Sciatic nerve (tissue), 2 donors: Measurements from ENCODE around the gene PNO1. TPM values are rescaled to one million over a fixed set of nuclear protein-coding genes. Genes with fewer than 3 reads are reported as not detected.
"Not testable (repeated sequence)": the region's sequence is repeated elsewhere in the genome, so short reads cannot be mapped to it uniquely, and the experiment has no call there.

Source experiments
- ATAC-seq: fragments of 200-7000 bp; cut with Tn5 transposase; one replicate; pipeline ENCODE4 v1.9.1; 2020; ENCODE audit warnings: mild to moderate bottlenecking, moderate library complexity
- DNase-seq: peaks from one replicate; pipeline ENCODE4 v3.0.0-alpha.2; 2020; ENCODE audit warnings: low spot score
- intact Hi-C: fragments of 100-400 bp; cut with DNase I; formaldehyde crosslinking; loops from one replicate; pipeline ENCODE4 v1.14.2; 2022
- total RNA-seq: library from RNA; stranded (reverse); fragmentation: NEBNext Ultra II Directional; extraction: Animal tissue kit (Norgen Biotek cat#: 25700); gene quantifications from one replicate; pipeline ENCODE4 v1.2.1, GENCODE V29; 2021
- donor health status: DM: no; HTN: no; CAD: no.
- donor health status: DM: no; HTN: no; CAD: no.

The PNO1 gene
- total RNA-seq, 1 donor from 2014 or later: 10.6 TPM

GRCh38 chr2:68155618-68156017 is 2.1 kb upstream of the PNO1 start:
- no peak for DNase-seq
- no peak for ATAC-seq
- intact Hi-C loops: no loop called here

- ATAC-seq: no peak
Observed at GRCh38 chr2:68156419-68156818, 1.3 kb upstream of the PNO1 start.

GRCh38 chr2:68157002-68157401 is 686 bp upstream of the PNO1 start:
- intact Hi-C loops: no loop called here
- DNase-seq: peak; percentile 73
- ATAC-seq: peak; percentile 69

More at GRCh38 chr2:68156419-68156818, 1.3 kb upstream of the PNO1 start:
- intact Hi-C loops: no loop called here
- no peak for DNase-seq

DNA sequence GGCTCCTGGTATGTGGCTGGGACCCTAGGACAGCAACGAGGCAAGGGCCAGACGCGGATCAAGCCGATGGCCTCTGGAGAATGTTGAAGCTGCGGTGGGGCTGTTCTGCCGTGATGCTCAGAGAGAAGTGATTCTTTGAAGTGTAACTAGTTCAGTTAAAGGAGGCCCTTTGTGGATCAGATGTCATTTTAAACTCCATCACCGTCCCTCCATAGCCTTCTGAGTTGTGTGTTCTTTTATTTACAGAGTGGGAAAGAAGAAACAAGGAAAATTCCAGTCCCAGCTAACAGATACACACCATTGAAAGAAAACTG is 403 bp downstream of the PNO1 start:
- intact Hi-C loops: no loop called here
- DNase-seq (no peak), ATAC-seq (no peak)

DNA sequence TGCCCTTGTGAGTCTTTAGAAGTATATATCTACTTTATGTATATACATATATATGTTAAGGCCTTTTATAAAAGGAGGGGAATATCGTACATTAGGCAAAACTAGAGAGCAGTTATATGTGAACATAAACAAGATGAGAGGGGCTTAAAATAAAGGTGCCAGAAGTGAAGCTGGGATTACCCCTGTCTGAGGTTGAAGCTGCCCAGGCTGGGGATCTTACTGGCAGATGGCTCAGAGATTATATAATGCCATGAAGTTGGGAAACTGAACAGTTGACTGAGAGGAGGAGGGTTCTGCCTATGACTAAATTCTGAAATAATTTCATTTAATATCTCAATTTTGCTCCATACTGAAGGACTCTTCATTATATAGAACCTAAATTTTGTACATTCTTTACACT is 6.0 kb downstream of the PNO1 start:
- ATAC-seq (no peak), DNase-seq (no peak)
- intact Hi-C loops: no loop called here

- intact Hi-C loops: no loop called here
- DNase-seq: no peak
- no peak for ATAC-seq
Observed at GRCh38 chr2:68167186-68167585, 9.5 kb downstream of the PNO1 start.

DNA sequence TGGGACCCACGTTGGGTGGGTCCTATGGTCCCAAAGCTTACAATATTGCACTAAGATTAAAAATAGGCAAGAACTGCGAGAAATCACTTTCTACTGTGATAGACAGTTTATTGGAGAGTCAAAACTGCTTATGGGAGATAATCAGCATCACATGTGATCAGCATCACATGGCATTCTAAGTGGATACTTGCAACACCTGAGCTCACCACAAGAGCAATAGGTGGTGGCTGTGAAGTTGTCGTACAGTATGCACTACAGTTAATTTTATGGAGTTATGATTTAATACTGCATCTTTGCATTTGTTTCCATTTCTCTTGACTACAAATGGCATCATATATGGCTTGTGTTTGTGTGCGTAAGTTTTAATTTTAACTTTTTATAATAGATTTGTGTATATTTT is 11.6 kb downstream of the PNO1 start:
- DNase-seq (no peak), ATAC-seq (no peak)
- intact Hi-C loops: no loop called here

DNA sequence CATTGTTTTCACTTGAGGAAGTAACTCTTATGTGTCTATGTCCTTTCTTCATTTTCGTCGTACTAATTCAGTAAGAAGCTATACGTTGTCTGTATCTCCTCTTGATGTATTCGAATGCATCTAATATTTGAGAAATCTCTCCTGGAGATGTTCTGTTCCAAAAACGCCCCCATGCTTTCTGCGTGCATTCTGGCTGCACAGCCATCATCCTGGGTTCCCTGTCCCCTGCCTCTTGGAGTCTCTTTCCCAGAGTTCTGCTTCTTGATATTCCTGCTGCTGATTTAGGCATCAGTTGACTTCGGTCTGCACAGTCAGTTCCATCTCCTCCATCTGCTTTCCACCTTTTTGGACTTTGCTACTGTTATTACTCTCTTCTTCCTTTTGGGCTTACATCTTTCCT is 13.5 kb downstream of the PNO1 start:
- no peak for ATAC-seq
- no peak for DNase-seq
- intact Hi-C loops: no loop called here

DNA sequence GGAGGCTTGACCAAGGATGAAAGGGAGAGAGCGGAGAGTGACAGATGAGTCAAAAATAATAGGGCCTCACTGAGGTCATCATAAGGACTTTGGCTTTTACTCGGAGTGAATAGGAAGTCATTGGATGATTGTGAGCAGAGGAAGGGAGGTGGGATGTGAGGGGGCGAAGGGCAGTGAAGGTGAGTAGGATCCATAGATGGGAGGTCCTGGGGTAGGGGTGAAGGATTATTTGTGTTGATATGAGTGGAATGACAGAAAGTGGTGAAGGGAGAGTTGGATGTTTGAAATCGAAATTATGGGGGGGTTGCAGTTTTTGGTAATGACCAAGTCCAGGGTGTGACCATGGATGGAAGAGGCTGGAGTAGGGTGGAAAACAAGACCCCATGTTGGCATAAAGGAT is 14.0 kb downstream of the PNO1 start:
- DNase-seq (no peak), ATAC-seq (no peak)
- intact Hi-C loops: no loop called here

- ATAC-seq: no peak
- no peak for DNase-seq
- intact Hi-C loops: no loop called here
Observed at GRCh38 chr2:68172521-68172920, 14.8 kb downstream of the PNO1 start.

DNA sequence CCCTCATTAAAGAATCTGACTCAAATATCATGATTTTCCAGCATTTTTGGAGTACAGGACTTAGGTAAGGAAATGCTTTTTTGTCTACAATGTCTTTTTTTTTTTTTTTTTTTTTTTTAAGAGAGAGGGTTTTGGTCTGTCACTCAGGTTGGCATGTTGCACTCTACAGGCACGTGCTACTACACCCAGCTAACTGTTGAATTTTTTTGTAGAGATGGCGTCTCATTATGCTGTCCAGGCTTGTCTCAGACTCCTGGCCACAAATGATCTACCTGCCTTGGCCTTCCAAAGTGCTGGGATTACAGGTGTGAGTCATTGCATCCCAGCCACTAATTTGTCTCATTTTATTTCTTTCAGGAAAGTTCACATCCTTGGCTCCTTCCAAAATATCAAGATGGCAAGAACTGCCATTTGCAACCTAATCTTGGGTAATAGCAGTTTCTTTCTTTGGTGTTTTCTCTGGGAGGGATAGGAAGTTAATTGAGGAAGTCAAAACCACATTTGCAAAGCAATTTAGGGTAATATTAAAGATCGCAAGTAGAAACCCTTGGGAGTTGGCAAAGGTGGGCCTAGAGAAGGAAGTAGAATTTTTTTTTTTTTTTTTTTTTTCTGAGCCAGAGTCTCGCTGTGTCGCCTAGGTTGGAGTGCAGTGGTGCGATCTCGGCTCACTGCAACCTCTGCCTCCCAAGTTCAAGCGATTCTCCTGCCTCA is 15.5 kb downstream of the PNO1 start:
- DNase-seq (no peak), ATAC-seq (no peak)
- intact Hi-C loops: no loop called here

GRCh38 chr2:68175210-68175609 is 17.5 kb downstream of the PNO1 start:
- ATAC-seq, DNase-seq, intact Hi-C loops: not testable (repeated sequence)

GRCh38 chr2:68176657-68177056 is 19.0 kb downstream of the PNO1 start:
- ATAC-seq (no peak), DNase-seq (no peak)
- intact Hi-C loops: no loop called here

- DNase-seq (no peak), ATAC-seq (no peak)
- intact Hi-C loops: no loop called here
Observed at GRCh38 chr2:68177541-68177940, 19.9 kb downstream of the PNO1 start.

GRCh38 chr2:68178432-68178831 is 20.7 kb downstream of the PNO1 start:
- ATAC-seq: no peak
- DNase-seq: no peak
- intact Hi-C loops: no loop called here

DNA sequence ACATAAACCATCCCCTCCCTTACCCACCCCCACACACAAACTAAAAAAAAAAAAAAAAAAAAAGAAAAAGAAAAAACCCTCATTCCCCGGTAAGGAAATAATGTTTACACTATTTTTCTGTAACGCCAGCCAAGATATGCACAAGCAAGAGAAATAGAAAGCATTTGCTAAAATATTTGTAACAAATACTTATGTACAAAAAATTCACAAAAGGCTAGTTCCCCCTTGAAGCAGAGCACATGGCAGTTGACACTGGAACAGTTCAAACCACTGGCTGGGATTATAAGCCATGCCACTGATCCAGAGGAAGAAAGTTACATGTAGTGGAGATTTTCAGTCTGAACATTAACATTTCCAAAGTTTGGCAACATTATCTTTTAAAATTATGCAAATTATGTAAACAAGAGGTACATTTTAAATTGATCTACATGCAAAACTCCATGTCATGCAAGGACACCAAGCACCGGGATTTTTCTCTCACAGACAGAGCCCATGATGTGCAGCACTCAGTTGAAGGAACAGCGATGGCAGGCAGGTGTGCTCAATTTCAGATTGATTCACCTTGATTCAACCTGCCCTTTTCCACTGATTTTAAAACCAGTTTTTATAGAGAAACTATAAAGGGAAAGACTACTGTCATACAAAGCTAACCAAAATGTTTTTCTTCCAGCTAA is 21.4 kb downstream of the PNO1 start:
- intact Hi-C loops: no loop called here
- ATAC-seq (no peak), DNase-seq (no peak)

DNA sequence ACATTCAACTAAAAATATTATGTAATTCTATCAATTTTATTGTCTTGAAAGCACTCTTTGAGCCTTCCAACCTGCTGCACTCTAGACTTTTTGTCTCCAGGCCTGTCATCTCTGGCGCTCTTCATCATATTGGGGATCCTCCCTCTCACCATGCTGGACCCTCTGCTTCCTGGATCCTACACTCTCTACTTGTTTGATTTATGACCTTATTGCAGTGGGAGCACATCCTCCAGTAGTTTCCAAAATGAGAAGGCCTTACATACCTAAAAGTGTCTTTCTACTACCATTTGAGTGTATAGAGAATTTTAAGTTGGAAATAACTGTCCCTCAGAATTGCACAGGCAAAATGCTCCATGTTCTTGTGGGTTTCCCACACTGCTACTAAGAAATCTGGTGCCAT is 25.2 kb downstream of the PNO1 start:
- DNase-seq (no peak), ATAC-seq (no peak)
- intact Hi-C loops: no loop called here

DNA sequence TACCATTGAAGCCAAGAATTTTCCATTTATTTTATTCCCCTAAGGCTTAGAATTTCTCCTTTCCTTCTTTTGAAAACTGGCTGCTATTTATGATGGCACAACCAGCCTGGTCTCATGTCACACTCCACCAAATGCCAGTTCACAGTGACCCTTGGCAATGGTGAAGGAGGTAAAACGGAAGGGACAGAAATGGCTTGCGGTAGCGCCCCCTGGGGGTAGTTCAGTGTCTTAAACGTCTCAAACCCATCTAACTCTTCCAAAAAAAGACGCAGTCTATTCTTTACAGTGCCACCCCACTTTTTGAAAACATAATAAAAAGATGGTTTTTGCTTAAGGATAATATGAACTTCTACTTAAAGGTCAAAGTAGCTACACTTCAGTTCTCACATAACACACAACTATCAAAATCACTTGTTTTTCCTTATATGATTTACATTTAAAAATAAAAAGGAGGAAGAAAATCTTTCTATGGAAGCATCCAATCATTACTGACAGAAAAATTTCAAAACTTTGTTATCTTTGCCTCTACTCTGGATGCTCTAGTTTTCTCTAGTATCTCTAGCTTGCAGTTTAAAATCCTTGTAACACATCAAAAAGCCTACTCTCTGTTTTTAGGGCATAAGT is 28.0 kb downstream of the PNO1 start:
- ATAC-seq: no peak
- intact Hi-C loops: no loop called here
- no peak for DNase-seq

- intact Hi-C loops: no loop called here
- ATAC-seq (no peak), DNase-seq (no peak)
Observed at GRCh38 chr2:68187329-68187728, 29.6 kb downstream of the PNO1 start.

GRCh38 chr2:68188831-68189230 is 31.1 kb downstream of the PNO1 start:
- intact Hi-C loops: no loop called here
- DNase-seq (no peak), ATAC-seq (no peak)
